Keratinocyte (primary cell): ENCODE data around the gene PABPN1. TPM values are rescaled to one million over a fixed set of nuclear protein-coding genes. Genes with fewer than 3 reads are reported as not detected.

Experiments
- DNase-seq: peaks from one replicate; pipeline ENCODE4 v3.0.0-alpha.2; 2011; ENCODE audit warnings: low read depth, missing footprints, low spot score
- FAIRE-seq: peaks from 2 replicates; lab custom pipeline; 2011; peaks lifted over from hg19 to GRCh38; lab: Jason Lieb, UNC
- H2AFZ ChIP-seq: 2 replicates; pipeline ENCODE4 v1.6.0; 2012; ENCODE audit warnings: low read length, control low read depth, inconsistent platforms; ENCODE audit not compliant: control insufficient read depth
- H3K27ac ChIP-seq: 2 replicates; pipeline ENCODE4 v1.5.1; 2011; ENCODE audit warnings: low read length; ENCODE audit not compliant: control insufficient read depth, insufficient read depth
- H3K27me3 ChIP-seq: 3 replicates; pipeline ENCODE4 v1.6.0; 2011; ENCODE audit warnings: low read length; ENCODE audit not compliant: control insufficient read depth, insufficient read depth; ENCODE audit errors: extremely low read depth
- H3K36me3 ChIP-seq, 2 experiments: 2 replicates in 1 of 2; 3 replicates in 1 of 2; pipeline ENCODE4 v1.5.1; 2011; ENCODE audit warnings: low read length in 2 of 2, mild to moderate bottlenecking in 1 of 2; ENCODE audit not compliant: control insufficient read depth in 2 of 2, insufficient read depth in 2 of 2; ENCODE audit errors: extremely low read depth in 1 of 2
- H3K4me1 ChIP-seq: 3 replicates; pipeline ENCODE4 v1.5.1; 2011; ENCODE audit warnings: low read length; ENCODE audit not compliant: control insufficient read depth, insufficient read depth; ENCODE audit errors: extremely low read depth
- H3K4me2 ChIP-seq: 3 replicates; pipeline ENCODE4 v1.6.0; 2011; ENCODE audit warnings: low read depth, low read length; ENCODE audit not compliant: control insufficient read depth, insufficient read depth; ENCODE audit errors: extremely low read depth
- H3K4me3 ChIP-seq, 3 experiments: fragments of 200-600 bp in 1 of 3; sonication (generic) in 1 of 3; 2 replicates in 2 of 3; 3 replicates in 1 of 3; pipeline ENCODE4 v1.5.1; 2011 to 2016; ENCODE audit warnings: low read length in 3 of 3, mild to moderate bottlenecking in 3 of 3, control low read depth in 2 of 3, inconsistent platforms in 1 of 3, low read depth in 1 of 3, mixed read lengths in 1 of 3, mixed run types in 1 of 3, moderate library complexity in 1 of 3; ENCODE audit not compliant: control insufficient read depth in 2 of 3, insufficient read depth in 2 of 3; ENCODE audit errors: extremely low read depth in 1 of 3
- H3K79me2 ChIP-seq: 2 replicates; pipeline ENCODE4 v1.6.0; 2012; ENCODE audit warnings: low read length; ENCODE audit not compliant: control insufficient read depth, insufficient read depth
- H3K9ac ChIP-seq: 3 replicates; pipeline ENCODE4 v1.6.0; 2011; ENCODE audit warnings: low read length; ENCODE audit not compliant: control insufficient read depth, insufficient read depth; ENCODE audit errors: extremely low read depth
- H3K9me1 ChIP-seq: 3 replicates; pipeline ENCODE4 v1.6.0; 2011; ENCODE audit warnings: low read length; ENCODE audit not compliant: control insufficient read depth, insufficient read depth; ENCODE audit errors: extremely low read depth
- H3K9me3 ChIP-seq: 2 replicates; pipeline ENCODE4 v1.5.1; 2012; ENCODE audit warnings: low read depth, low read length; ENCODE audit not compliant: control insufficient read depth
- H4K20me1 ChIP-seq: 3 replicates; pipeline ENCODE4 v1.6.0; 2011; ENCODE audit warnings: low read length; ENCODE audit not compliant: control insufficient read depth, insufficient read depth; ENCODE audit errors: extremely low read depth
- EZH2 ChIP-seq: IDR thresholded peaks from one replicate; pipeline ENCODE4 v1.6.1; 2012; ENCODE audit warnings: inconsistent platforms, mild to moderate bottlenecking, low read length, moderate library complexity
- dilution Hi-C: fragments of 300-500 bp; cut with MboI; formaldehyde crosslinking; loops from one replicate; pipeline ENCODE4 v1.7.0; 2020; ENCODE audit warnings: low sequenced_read_pairs; ENCODE audit not compliant: extremely low pct_ligation_motif_present
- polyA plus RNA-seq, 5 experiments: library from polyadenylated mRNA; depleted of rRNA in 3 of 5; stranded (reverse) in 3 of 5; stranded (forward) in 1 of 5; unstranded in 1 of 5; fragments of >200 nt; gene quantifications; 1 replicate in 1 of 5; 2 replicates in 3 of 5; 3 replicates in 1 of 5; pipeline versions ENCODE4 v1.2.1 to v1.2.3, GENCODE V29; 2011 to 2012; ENCODE audit warnings: missing spikeins in 2 of 5, low read depth in 1 of 5, low replicate concordance in 1 of 5
- TF ChIP-seq, protein P1 (sequence below), 3 experiments: IDR thresholded peaks in 1 of 3; conservative IDR thresholded peaks in 1 of 3; optimal IDR thresholded peaks in 1 of 3; 2 replicates in 2 of 3; 3 replicates in 1 of 3; pipeline versions ENCODE3 to v1.5.1; 2011; ENCODE audit warnings: low read length in 3 of 3, mild to moderate bottlenecking in 3 of 3, moderate library complexity in 2 of 3, control low read depth in 1 of 3, inconsistent platforms in 1 of 3; ENCODE audit not compliant: insufficient read depth in 2 of 3; ENCODE audit errors: extremely low read depth in 1 of 3

The PABPN1 gene
- polyA plus RNA-seq, 1 donor (not counting 4 experiments of a cell fraction or from before 2014, with no cell fraction given) = 185 TPM

DNA sequence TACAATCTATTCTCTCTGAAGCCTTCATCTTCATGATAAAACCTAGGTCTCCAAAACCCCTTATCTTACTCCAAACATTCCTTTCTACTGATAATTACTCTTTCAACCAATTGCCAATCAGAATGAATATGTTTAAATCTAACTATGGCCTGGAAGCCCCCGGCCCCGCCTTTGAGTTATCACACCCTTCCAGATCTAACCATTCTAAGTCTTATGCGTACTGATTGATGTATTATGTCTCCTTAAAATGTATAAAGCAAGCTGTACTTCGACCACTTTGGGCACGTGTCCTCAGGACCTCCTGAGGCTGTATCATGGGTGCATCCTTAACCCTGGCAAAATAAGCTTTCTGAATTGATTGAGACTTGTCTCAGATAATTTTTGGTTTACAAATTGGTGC, 14.4 kb downstream of the PABPN1 start:
- Histone ChIP-seq H3K27me3 (peaks cover 3% of the 10 kb centered on the region), H3K27ac (no peak overlapping the region), H2AFZ (no peak overlapping the region), H3K9ac (no peak overlapping the region), H3K4me2 (no peak overlapping the region), H4K20me1 (no peaks in the 10 kb centered on the region), H3K9me3 (no peaks in the 10 kb centered on the region), H3K4me3 (no peak overlapping the region), H3K79me2 (no peaks in the 10 kb centered on the region), H3K9me1 (no peaks in the 10 kb centered on the region), H3K4me1 (no peaks in the 10 kb centered on the region), H3K36me3 (no peaks in the 10 kb centered on the region)
- no peak for TF ChIP-seq EZH2
- TF ChIP-seq, protein P1, sequence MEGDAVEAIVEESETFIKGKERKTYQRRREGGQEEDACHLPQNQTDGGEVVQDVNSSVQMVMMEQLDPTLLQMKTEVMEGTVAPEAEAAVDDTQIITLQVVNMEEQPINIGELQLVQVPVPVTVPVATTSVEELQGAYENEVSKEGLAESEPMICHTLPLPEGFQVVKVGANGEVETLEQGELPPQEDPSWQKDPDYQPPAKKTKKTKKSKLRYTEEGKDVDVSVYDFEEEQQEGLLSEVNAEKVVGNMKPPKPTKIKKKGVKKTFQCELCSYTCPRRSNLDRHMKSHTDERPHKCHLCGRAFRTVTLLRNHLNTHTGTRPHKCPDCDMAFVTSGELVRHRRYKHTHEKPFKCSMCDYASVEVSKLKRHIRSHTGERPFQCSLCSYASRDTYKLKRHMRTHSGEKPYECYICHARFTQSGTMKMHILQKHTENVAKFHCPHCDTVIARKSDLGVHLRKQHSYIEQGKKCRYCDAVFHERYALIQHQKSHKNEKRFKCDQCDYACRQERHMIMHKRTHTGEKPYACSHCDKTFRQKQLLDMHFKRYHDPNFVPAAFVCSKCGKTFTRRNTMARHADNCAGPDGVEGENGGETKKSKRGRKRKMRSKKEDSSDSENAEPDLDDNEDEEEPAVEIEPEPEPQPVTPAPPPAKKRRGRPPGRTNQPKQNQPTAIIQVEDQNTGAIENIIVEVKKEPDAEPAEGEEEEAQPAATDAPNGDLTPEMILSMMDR (optimal IDR thresholded peaks at IDR 0.05 in 1 of 3, IDR thresholded peaks at IDR 0.05 in 1 of 3, conservative IDR thresholded peaks at IDR 0.05 in 1 of 3; ENCODE audit: extremely low read depth in 1 of 3, insufficient read depth in 2 of 3, low read length in 3 of 3) = no peak
- dilution Hi-C loops = no loop called here
- no peak for FAIRE-seq
- no peak for DNase-seq

DNA sequence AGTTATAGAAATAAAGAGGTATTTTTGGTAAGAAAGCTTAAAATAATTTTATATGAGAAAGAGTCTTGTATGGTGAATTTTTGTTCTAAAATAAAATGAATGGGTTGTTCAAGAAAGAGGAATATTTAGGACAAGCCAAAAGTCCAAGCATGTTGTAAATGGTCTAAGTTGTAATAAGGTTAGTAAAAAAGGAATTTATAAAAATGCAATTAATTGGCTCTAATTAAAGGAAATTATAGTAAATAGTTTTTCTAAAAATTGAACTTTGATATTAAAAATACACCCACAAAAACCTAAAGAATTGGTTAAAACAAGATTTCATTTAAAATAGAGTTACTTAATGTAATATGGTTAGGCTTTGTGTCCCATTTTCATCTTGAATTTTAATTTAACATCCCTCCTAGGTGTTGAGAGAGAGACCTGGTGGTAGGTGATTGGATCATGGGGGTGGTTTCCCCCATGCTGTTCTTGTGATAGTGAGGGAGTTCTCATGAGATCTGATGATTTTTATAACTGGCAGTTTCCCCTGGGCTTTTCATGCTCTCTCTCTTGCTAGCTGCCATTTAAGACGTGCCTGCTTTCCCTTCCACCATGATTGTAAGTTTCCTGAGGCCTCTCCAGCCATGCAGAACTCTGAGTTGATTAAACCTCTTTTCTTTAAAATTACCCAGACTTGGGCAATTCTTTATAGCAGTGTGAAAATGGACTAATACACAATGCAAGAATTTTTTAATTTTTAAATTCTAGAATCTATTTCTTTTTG, 18.4 kb downstream of the PABPN1 start:
- Histone ChIP-seq H4K20me1 (no peaks in the 10 kb centered on the region), H3K4me3 (no peak overlapping the region), H2AFZ (no peak overlapping the region), H3K4me2 (no peak overlapping the region), H3K36me3 (no peaks in the 10 kb centered on the region), H3K9me3 (no peaks in the 10 kb centered on the region), H3K79me2 (no peaks in the 10 kb centered on the region), H3K4me1 (no peaks in the 10 kb centered on the region), H3K27ac (no peak overlapping the region), H3K27me3 (peaks cover 3% of the 10 kb centered on the region), H3K9ac (no peak overlapping the region), H3K9me1 (no peaks in the 10 kb centered on the region)
- FAIRE-seq (no peak), DNase-seq (no peak)
- no peak for TF ChIP-seq EZH2
- TF ChIP-seq, protein P1 (optimal IDR thresholded peaks at IDR 0.05 in 1 of 3, IDR thresholded peaks at IDR 0.05 in 1 of 3, conservative IDR thresholded peaks at IDR 0.05 in 1 of 3; ENCODE audit: extremely low read depth in 1 of 3, insufficient read depth in 2 of 3, low read length in 3 of 3) = no peak
- dilution Hi-C loops = no loop called here
